PC-3 (cell line): Measurements from ENCODE around the gene UBE2E2.

Source experiments
- EZH2phosphoT487 ChIP-seq: fragments of 300-600 bp; sonication (generic); IDR thresholded peaks from 2 replicates; pipeline ENCODE4 v1.6.1; 2018; ENCODE audit warnings: mild to moderate bottlenecking, antibody characterized with exemption, low read length, borderline replicate concordance
- TF ChIP-seq, protein P1 (sequence below): fragments of 300-600 bp; sonication (generic); conservative IDR thresholded peaks from 2 replicates; pipeline ENCODE4 v1.5.1; 2017; ENCODE audit warnings: antibody characterized with exemption, low read depth, mild to moderate bottlenecking, low read length

DNA sequence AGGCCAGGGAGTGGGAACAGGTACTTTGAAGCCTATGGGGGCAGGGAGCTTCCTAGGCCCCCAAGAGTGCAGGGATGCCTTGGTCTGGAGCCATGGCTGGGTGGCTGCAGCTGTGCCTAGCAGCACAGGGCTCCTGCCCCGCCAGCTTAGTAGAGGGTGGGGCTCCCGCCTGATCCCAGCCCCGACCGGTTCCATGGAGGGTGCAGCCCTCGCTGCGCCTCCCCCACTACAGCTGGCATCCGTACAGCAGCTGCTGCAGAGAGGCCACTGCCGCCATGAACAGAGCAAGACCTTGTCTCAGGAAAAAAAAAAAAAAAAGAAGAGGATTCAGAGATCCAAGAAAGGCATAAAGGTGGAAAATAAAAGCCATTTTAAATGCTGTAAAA is 277.2 kb downstream of the UBE2E2 start:
- TF ChIP-seq, protein P1, sequence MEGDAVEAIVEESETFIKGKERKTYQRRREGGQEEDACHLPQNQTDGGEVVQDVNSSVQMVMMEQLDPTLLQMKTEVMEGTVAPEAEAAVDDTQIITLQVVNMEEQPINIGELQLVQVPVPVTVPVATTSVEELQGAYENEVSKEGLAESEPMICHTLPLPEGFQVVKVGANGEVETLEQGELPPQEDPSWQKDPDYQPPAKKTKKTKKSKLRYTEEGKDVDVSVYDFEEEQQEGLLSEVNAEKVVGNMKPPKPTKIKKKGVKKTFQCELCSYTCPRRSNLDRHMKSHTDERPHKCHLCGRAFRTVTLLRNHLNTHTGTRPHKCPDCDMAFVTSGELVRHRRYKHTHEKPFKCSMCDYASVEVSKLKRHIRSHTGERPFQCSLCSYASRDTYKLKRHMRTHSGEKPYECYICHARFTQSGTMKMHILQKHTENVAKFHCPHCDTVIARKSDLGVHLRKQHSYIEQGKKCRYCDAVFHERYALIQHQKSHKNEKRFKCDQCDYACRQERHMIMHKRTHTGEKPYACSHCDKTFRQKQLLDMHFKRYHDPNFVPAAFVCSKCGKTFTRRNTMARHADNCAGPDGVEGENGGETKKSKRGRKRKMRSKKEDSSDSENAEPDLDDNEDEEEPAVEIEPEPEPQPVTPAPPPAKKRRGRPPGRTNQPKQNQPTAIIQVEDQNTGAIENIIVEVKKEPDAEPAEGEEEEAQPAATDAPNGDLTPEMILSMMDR: no peak
- TF ChIP-seq EZH2phosphoT487: no peak
